GM18907 (cell line): ENCODE measurements around the gene RNF148.

ENCODE experiments used
- ATAC-seq: cut with Tn5 transposase; IDR thresholded peaks from one replicate; pipeline ENCODE4 v1.9.1; 2021; ENCODE audit warnings: mild to moderate bottlenecking, moderate library complexity; ENCODE audit not compliant: unreplicated experiment

The RNF148 gene

GRCh38 chr7:122702872-122703510 is at the start of gene RNF148:
Gene RNF148 (minus strand): TSS chr7:122702922. CDS start chr7:122702750, 172 bp downstream.
- ATAC-seq: no peak

GRCh38 chr7:122750389-122750788 is 47.7 kb upstream of the RNF148 start:
- ATAC-seq: no peak

GRCh38 chr7:122748195-122748594 is 45.5 kb upstream of the RNF148 start:
- ATAC-seq: no peak

GRCh38 chr7:122746948-122747347 is 44.2 kb upstream of the RNF148 start:
- no peak for ATAC-seq

- no peak for ATAC-seq
These were observed 40.5 kb upstream of the RNF148 start for GRCh38 chr7:122743211-122743610.

GRCh38 chr7:122738947-122739346 is 36.2 kb upstream of the RNF148 start:
- no peak for ATAC-seq

GRCh38 chr7:122736183-122736582 is 33.5 kb upstream of the RNF148 start:
- no peak for ATAC-seq

GRCh38 chr7:122727759-122728158 is 25.0 kb upstream of the RNF148 start:
- no peak for ATAC-seq

- no peak for ATAC-seq
These were observed 24.6 kb upstream of the RNF148 start for GRCh38 chr7:122727354-122727753.

- no peak for ATAC-seq
These were observed 24.2 kb upstream of the RNF148 start for GRCh38 chr7:122726881-122727280.

- no peak for ATAC-seq
These were observed 21.6 kb upstream of the RNF148 start for GRCh38 chr7:122724366-122724765.

GRCh38 chr7:122719010-122719578 is 16.4 kb upstream of the RNF148 start:
- ATAC-seq: no peak

GRCh38 chr7:122717356-122718089 is 14.8 kb upstream of the RNF148 start:
- ATAC-seq: no peak

- ATAC-seq: no peak
These were observed 12.5 kb upstream of the RNF148 start for GRCh38 chr7:122715183-122715582.

GRCh38 chr7:122710916-122711315 is 8.2 kb upstream of the RNF148 start:
- ATAC-seq: no peak

- ATAC-seq: no peak
These were observed 7.4 kb upstream of the RNF148 start for GRCh38 chr7:122709930-122710646.

- no peak for ATAC-seq
These were observed 4.1 kb upstream of the RNF148 start for GRCh38 chr7:122706836-122707235.

- ATAC-seq: no peak
These were observed 3.7 kb downstream of the RNF148 start, which contains the start of gene RNF133 for GRCh38 chr7:122699017-122699416. Gene RNF133 (minus strand): TSS chr7:122699117. CDS start chr7:122698918, 199 bp downstream.

- no peak for ATAC-seq
These were observed 6.9 kb downstream of the RNF148 start for GRCh38 chr7:122695816-122696215.

GRCh38 chr7:122694697-122695096 is 8.0 kb downstream of the RNF148 start:
- no peak for ATAC-seq

GRCh38 chr7:122692769-122693309 is 9.9 kb downstream of the RNF148 start:
- no peak for ATAC-seq
